Measurements from ENCODE around the gene SETD3.

SETD3 gene

GRCh38 chr14:99517643-99518381 is 37.2 kb upstream of the SETD3 start:
- H3K4me3 ChIP-seq (ENCODE audit: low read length) = no peak overlapping the region
- no peak for DNase-seq (ENCODE audit: low read depth, low spot score)

GRCh38 chr14:99516871-99517642 is 36.4 kb upstream of the SETD3 start:
- H3K4me3 ChIP-seq (ENCODE audit: low read length) = no peak overlapping the region
- no peak for DNase-seq (ENCODE audit: low read depth, low spot score)

GRCh38 chr14:99516156-99516870 is 35.7 kb upstream of the SETD3 start:
- no peak for DNase-seq (ENCODE audit: low read depth, low spot score)
- H3K4me3 ChIP-seq (ENCODE audit: low read length) = no peak overlapping the region

- no peak for DNase-seq (ENCODE audit: low read depth, low spot score)
- H3K4me3 ChIP-seq (ENCODE audit: low read length) = no peak overlapping the region
These were observed 34.9 kb upstream of the SETD3 start for GRCh38 chr14:99515301-99516155.

- H3K4me3 ChIP-seq (ENCODE audit: low read length) = no peak overlapping the region
- no peak for DNase-seq (ENCODE audit: low read depth, low spot score)
These were observed 34.1 kb upstream of the SETD3 start for GRCh38 chr14:99514552-99515300.

- no peak overlapping the region for H3K4me3 ChIP-seq (ENCODE audit: low read length)
- no peak for DNase-seq (ENCODE audit: low read depth, low spot score)
These were observed 33.4 kb upstream of the SETD3 start for GRCh38 chr14:99513946-99514551.

GRCh38 chr14:99513183-99513694 is 32.6 kb upstream of the SETD3 start:
- H3K4me3 ChIP-seq (ENCODE audit: low read length) = no peak overlapping the region
- no peak for DNase-seq (ENCODE audit: low read depth, low spot score)

GRCh38 chr14:99512571-99513182 is 32.0 kb upstream of the SETD3 start:
- no peak for DNase-seq (ENCODE audit: low read depth, low spot score)

GRCh38 chr14:99512110-99512449 is 31.4 kb upstream of the SETD3 start:
- no peak overlapping the region for H3K4me3 ChIP-seq (ENCODE audit: low read length)
- no peak for DNase-seq (ENCODE audit: low read depth, low spot score)

More at GRCh38 chr14:99512571-99513182, 32.0 kb upstream of the SETD3 start:
- H3K4me3 ChIP-seq (ENCODE audit: low read length) = no peak overlapping the region

- H3K4me3 ChIP-seq (ENCODE audit: low read length) = no peak overlapping the region
- no peak for DNase-seq (ENCODE audit: low read depth, low spot score)
These were observed 30.9 kb upstream of the SETD3 start for GRCh38 chr14:99511421-99512109.

- H3K4me3 ChIP-seq (ENCODE audit: low read length) = no peak overlapping the region
- no peak for DNase-seq (ENCODE audit: low read depth, low spot score)
These were observed 30.0 kb upstream of the SETD3 start for GRCh38 chr14:99510556-99511139.

GRCh38 chr14:99509871-99510555 is 29.4 kb upstream of the SETD3 start:
- H3K4me3 ChIP-seq (ENCODE audit: low read length) = no peak overlapping the region
- no peak for DNase-seq (ENCODE audit: low read depth, low spot score)

GRCh38 chr14:99508896-99509629 is 28.4 kb upstream of the SETD3 start:
- no peak overlapping the region for H3K4me3 ChIP-seq (ENCODE audit: low read length)
- peak; percentile 3 for DNase-seq (ENCODE audit: low read depth, low spot score)

- DNase-seq (ENCODE audit: low read depth, low spot score) = no peak
- H3K4me3 ChIP-seq (ENCODE audit: low read length) = no peak overlapping the region
These were observed 27.4 kb upstream of the SETD3 start for GRCh38 chr14:99507860-99508640.

GRCh38 chr14:99506276-99506675 is 25.6 kb upstream of the SETD3 start:
- H3K4me3 ChIP-seq (ENCODE audit: low read length) = no peak overlapping the region
- DNase-seq (ENCODE audit: low read depth, low spot score) = no peak

Measured in Jurkat, Clone E6-1 (cell line).